H1 (cell line): ENCODE data around the gene IFT122. TPM values are rescaled to one million over a fixed set of nuclear protein-coding genes. Genes with fewer than 3 reads are reported as not detected.
A peak's percentile ranks its signal among the peaks of the same experiment; 100 is the strongest.

ENCODE experiments used
- CTCF ChIA-PET: fragments of 300-600 bp; sonication (Branson Sonifier 250); formaldehyde crosslinking; loops from one replicate; lab custom pipeline; 2021; ENCODE audit not compliant: partially characterized antibody; lab: Charles Lee
- POLR2A ChIA-PET: fragments of 300-600 bp; sonication (Branson Sonifier 250); formaldehyde crosslinking; loops from one replicate; lab custom pipeline; 2021; ENCODE audit warnings: inconsistent platforms; ENCODE audit not compliant: partially characterized antibody; lab: Charles Lee
- DNase-seq, 2 experiments: peaks; one replicate each; pipeline versions ENCODE4 v3.0.0 to v3.0.0-alpha.2; 2010 to 2022; ENCODE audit warnings: low spot score in 2 of 2, low read depth in 1 of 2, mixed read lengths in 1 of 2
- FAIRE-seq: peaks from 2 replicates; lab custom pipeline; 2011; peaks lifted over from hg19 to GRCh38; lab: Jason Lieb, UNC
- H2AFZ ChIP-seq: 2 replicates; pipeline ENCODE4 v1.8.1; 2012; ENCODE audit warnings: low read length, inconsistent platforms
- H2AK5ac ChIP-seq: 2 replicates; pipeline ENCODE4 v1.6.1; 2013; ENCODE audit warnings: low read depth, low read length
- H2BK120ac ChIP-seq: replicated peaks from 2 replicates; pipeline ENCODE3; 2013; ENCODE audit warnings: low read depth, low read length, inconsistent platforms
- H2BK12ac ChIP-seq: 2 replicates; pipeline ENCODE4 v1.6.1; 2013; ENCODE audit warnings: low read depth, low read length
- H2BK15ac ChIP-seq: 2 replicates; pipeline ENCODE4 v1.6.1; 2013; ENCODE audit warnings: low read length
- H2BK20ac ChIP-seq: 2 replicates; pipeline ENCODE4 v1.6.1; 2013; ENCODE audit warnings: low read length
- H2BK5ac ChIP-seq: 2 replicates; pipeline ENCODE4 v1.6.1; 2013; ENCODE audit warnings: low read depth, low read length
- H3K14ac ChIP-seq: 2 replicates; pipeline ENCODE4 v1.6.1; 2013; ENCODE audit warnings: inconsistent platforms; ENCODE audit not compliant: insufficient read length
- H3K18ac ChIP-seq: 2 replicates; pipeline ENCODE4 v1.6.1; 2013; ENCODE audit warnings: low read length; ENCODE audit errors: extremely low read depth
- H3K23ac ChIP-seq: 2 replicates; pipeline ENCODE4 v1.6.1; 2013; ENCODE audit warnings: inconsistent platforms; ENCODE audit not compliant: insufficient read length
- H3K23me2 ChIP-seq: 2 replicates; pipeline ENCODE4 v1.6.1; 2013; ENCODE audit warnings: low read depth, low read length
- H3K27ac ChIP-seq: 2 replicates; pipeline ENCODE4 v1.6.1; 2011; ENCODE audit warnings: low read depth, low read length, inconsistent platforms
- H3K27me3 ChIP-seq, 4 experiments: replicated peaks in 1 of 4; 1 replicate in 1 of 4; 2 replicates in 3 of 4; pipeline versions ENCODE4 v1.6.1 to v1.8.1; 2011 to 2013; ENCODE audit warnings: low read length in 3 of 4, mild to moderate bottlenecking in 3 of 4, inconsistent platforms in 2 of 4, mixed read lengths in 2 of 4, moderate library complexity in 1 of 4; ENCODE audit not compliant: control insufficient read depth in 3 of 4, insufficient read depth in 3 of 4; ENCODE audit errors: extremely low read depth in 1 of 4
- H3K36me3 ChIP-seq, 4 experiments: 2 replicates each; pipeline versions ENCODE4 v1.6.1 to v1.8.1; 2011 to 2013; ENCODE audit warnings: mild to moderate bottlenecking in 4 of 4, low read length in 3 of 4, moderate library complexity in 2 of 4, control low read depth in 1 of 4, inconsistent platforms in 1 of 4; ENCODE audit not compliant: insufficient read depth in 4 of 4, control insufficient read depth in 2 of 4
- H3K4ac ChIP-seq: replicated peaks from 2 replicates; pipeline ENCODE3; 2013; ENCODE audit warnings: low read length, low read depth, mixed read lengths, inconsistent platforms; ENCODE audit not compliant: insufficient read length
- H3K4me1 ChIP-seq, 4 experiments: replicated peaks in 1 of 4; 1 replicate in 1 of 4; 2 replicates in 3 of 4; pipeline versions ENCODE4 v1.6.1 to v1.8.1; 2011 to 2013; ENCODE audit warnings: low read length in 3 of 4, inconsistent platforms in 2 of 4, mixed read lengths in 1 of 4; ENCODE audit not compliant: insufficient read depth in 4 of 4, control insufficient read depth in 3 of 4
- H3K4me2 ChIP-seq, 2 experiments: 2 replicates each; pipeline versions ENCODE4 v1.6.1 to v1.8.1; 2011 to 2013; ENCODE audit warnings: low read depth in 2 of 2, low read length in 2 of 2, control low read depth in 1 of 2, inconsistent platforms in 1 of 2, mild to moderate bottlenecking in 1 of 2; ENCODE audit not compliant: insufficient read depth in 1 of 2
- H3K4me3 ChIP-seq, 4 experiments: fragments of 200-600, 300-600 bp in 1 of 4; sonication (generic), shearing (Covaris generic), sonication (Bioruptor Twin) in 1 of 4; 2 replicates each; pipeline versions ENCODE4 v1.5.1 to v1.8.1; 2011 to 2016; ENCODE audit warnings: low read length in 4 of 4, low read depth in 3 of 4, control low read depth in 2 of 4, inconsistent platforms in 2 of 4, mild to moderate bottlenecking in 2 of 4, mixed read lengths in 1 of 4, moderate library complexity in 1 of 4; ENCODE audit not compliant: insufficient read depth in 2 of 4; ENCODE audit errors: extremely low read depth in 1 of 4
- H3K56ac ChIP-seq: replicated peaks from 2 replicates; pipeline ENCODE3; 2013; ENCODE audit warnings: low read depth, mild to moderate bottlenecking, mixed read lengths, low read length, inconsistent platforms; ENCODE audit not compliant: insufficient read length
- H3K79me1 ChIP-seq: 2 replicates; pipeline ENCODE4 v1.6.1; 2013; ENCODE audit warnings: low read depth, low read length, control low read depth
- H3K79me2 ChIP-seq, 2 experiments: 2 replicates each; pipeline versions ENCODE4 v1.6.1 to v1.8.1; 2012 to 2013; ENCODE audit warnings: low read length in 2 of 2, mild to moderate bottlenecking in 2 of 2, inconsistent platforms in 1 of 2; ENCODE audit not compliant: insufficient read depth in 2 of 2, control insufficient read depth in 1 of 2
- H3K9ac ChIP-seq, 4 experiments: replicated peaks in 1 of 4; 1 replicate in 1 of 4; 2 replicates in 3 of 4; pipeline versions ENCODE4 v1.6.1 to v1.8.1; 2011 to 2013; ENCODE audit warnings: low read depth in 3 of 4, low read length in 3 of 4, control low read depth in 2 of 4, mild to moderate bottlenecking in 2 of 4, moderate library complexity in 2 of 4, inconsistent platforms in 1 of 4; ENCODE audit errors: extremely low read depth in 1 of 4
- H3K9me3 ChIP-seq, 2 experiments: 2 replicates each; pipeline versions ENCODE4 v1.6.1 to v1.8.1; 2012 to 2013; ENCODE audit warnings: mild to moderate bottlenecking in 2 of 2, moderate library complexity in 2 of 2, control low read depth in 1 of 2, inconsistent platforms in 1 of 2, low read depth in 1 of 2, low read length in 1 of 2, mixed read lengths in 1 of 2; ENCODE audit not compliant: insufficient read depth in 2 of 2
- H4K20me1 ChIP-seq, 2 experiments: replicated peaks in 1 of 2; 2 replicates each; pipeline versions ENCODE3 to v1.8.1; 2011 to 2013; ENCODE audit warnings: inconsistent platforms in 2 of 2, low read length in 2 of 2, mild to moderate bottlenecking in 1 of 2; ENCODE audit not compliant: insufficient read depth in 2 of 2, control insufficient read depth in 1 of 2
- H4K5ac ChIP-seq: 2 replicates; pipeline ENCODE4 v1.6.1; 2013; ENCODE audit warnings: low read length, low read depth, mixed read lengths, inconsistent platforms; ENCODE audit not compliant: insufficient read length
- H4K8ac ChIP-seq: 2 replicates; pipeline ENCODE4 v1.8.0; 2013; ENCODE audit warnings: mild to moderate bottlenecking, moderate library complexity, low read length, inconsistent platforms; ENCODE audit not compliant: insufficient read depth; ENCODE audit errors: extremely low read depth
- H4K91ac ChIP-seq: replicated peaks from 2 replicates; pipeline ENCODE3; 2013; ENCODE audit warnings: low read length, mixed read lengths, inconsistent platforms; ENCODE audit not compliant: insufficient read length
- ASH2L ChIP-seq: fragments of 200-600, 300-600 bp; sonication (generic); IDR thresholded peaks from one replicate; pipeline ENCODE4 v1.7.1; 2017; ENCODE audit warnings: low read length
- BRCA1 ChIP-seq: IDR thresholded peaks from 2 replicates; pipeline ENCODE4 v1.6.1; 2012; ENCODE audit warnings: low read depth, low read length, improper control_type of control experiment
- CBX5 ChIP-seq: fragments of 300-800, 300-1000 bp; sonication (generic); IDR thresholded peaks from 2 replicates; pipeline ENCODE4 v1.7.1; 2016; ENCODE audit warnings: antibody characterized with exemption, low read length, low read depth
- CEBPB ChIP-seq: IDR thresholded peaks from 2 replicates; pipeline ENCODE4 v1.6.1; 2012; ENCODE audit warnings: low read depth, low read length
- FOSL1 ChIP-seq: IDR thresholded peaks from 2 replicates; pipeline ENCODE4 v1.6.1; 2011; ENCODE audit warnings: mild to moderate bottlenecking, low read depth, low read length, moderate library complexity; ENCODE audit not compliant: insufficient read depth
- GABPA ChIP-seq: IDR thresholded peaks from 2 replicates; pipeline ENCODE4 v1.6.1; 2011; ENCODE audit warnings: mild to moderate bottlenecking, low read length, moderate library complexity, borderline replicate concordance; ENCODE audit not compliant: insufficient read depth
- HDAC2 ChIP-seq, 2 experiments: fragments of 300-600 bp in 1 of 2; sonication (generic) in 1 of 2; IDR thresholded peaks; 2 replicates each; pipeline ENCODE4 v1.6.1; 2011 to 2012; ENCODE audit warnings: low read depth in 2 of 2, low read length in 2 of 2, mild to moderate bottlenecking in 2 of 2, moderate library complexity in 2 of 2, borderline replicate concordance in 1 of 2, inconsistent platforms in 1 of 2
- SP2 ChIP-seq: IDR thresholded peaks from 2 replicates; pipeline ENCODE4 v1.6.1; 2012; ENCODE audit warnings: mild to moderate bottlenecking, low read length, inconsistent platforms
- TBP ChIP-seq: IDR thresholded peaks from 2 replicates; pipeline ENCODE4 v1.6.1; 2011; ENCODE audit warnings: low read depth, low read length, improper control_type of control experiment
- TEAD4 ChIP-seq: IDR thresholded peaks from 2 replicates; pipeline ENCODE4 v1.6.1; 2012; ENCODE audit warnings: low read depth, low read length, inconsistent platforms, mixed read lengths
- WGBS, 2 experiments: shearing (Covaris generic) in 1 of 2; methylation state at CpG; one replicate each; pipeline versions ENCODE4 v1.1.6 to v1.1.7; 2013 to 2015; ENCODE audit warnings: low lambda C conversion rate in 2 of 2, mixed read lengths in 2 of 2, inconsistent platforms in 1 of 2, low coverage in 1 of 2, missing lambda C conversion rate in 1 of 2; ENCODE audit not compliant: insufficient replicate concordance in 2 of 2, insufficient coverage in 1 of 2, insufficient read length in 1 of 2; ENCODE audit errors: extremely low coverage in 1 of 2, missing lambda C conversion rate in 1 of 2; 5-methylcytosine and 5-hydroxymethylcytosine counted together
- polyA plus RNA-seq, 7 experiments: library from polyadenylated mRNA; depleted of rRNA in 3 of 7; stranded (reverse) in 5 of 7; unstranded in 2 of 7; fragments of >200 nt in 5 of 7; fragments of 200-250 nt in 2 of 7; gene quantifications; 1 replicate in 5 of 7; 2 replicates in 1 of 7; 4 replicates in 1 of 7; pipeline versions ENCODE4 v1.2.1 to v1.2.3, GENCODE V29; 2011 to 2013; ENCODE audit warnings: missing spikeins in 2 of 7, mixed read lengths in 2 of 7
- total RNA-seq: library from RNA; stranded (reverse); fragmentation: NEBNext Ultra II Directional; extraction: Animal tissue kit (Norgen Biotek cat#: 25700); gene quantifications from 2 replicates; pipeline ENCODE4 v1.2.1, GENCODE V29; 2021
- TF ChIP-seq, protein P1 (sequence below), 3 experiments: IDR thresholded peaks; 1 replicate in 2 of 3; 2 replicates in 1 of 3; pipeline versions ENCODE4 v1.5.1 to v1.6.1; 2011; ENCODE audit warnings: low read length in 3 of 3, mild to moderate bottlenecking in 3 of 3, inconsistent platforms in 2 of 3, low read depth in 1 of 3, moderate library complexity in 1 of 3; ENCODE audit not compliant: insufficient read depth in 1 of 3; ENCODE audit errors: control extremely low read depth in 1 of 3

Gene IFT122
- total and polyA plus RNA-seq, 2 of the 8 experiments (the other 6 are each of a cell fraction or from before 2014, with no cell fraction given): 23.7 to 25.1 TPM

DNA sequence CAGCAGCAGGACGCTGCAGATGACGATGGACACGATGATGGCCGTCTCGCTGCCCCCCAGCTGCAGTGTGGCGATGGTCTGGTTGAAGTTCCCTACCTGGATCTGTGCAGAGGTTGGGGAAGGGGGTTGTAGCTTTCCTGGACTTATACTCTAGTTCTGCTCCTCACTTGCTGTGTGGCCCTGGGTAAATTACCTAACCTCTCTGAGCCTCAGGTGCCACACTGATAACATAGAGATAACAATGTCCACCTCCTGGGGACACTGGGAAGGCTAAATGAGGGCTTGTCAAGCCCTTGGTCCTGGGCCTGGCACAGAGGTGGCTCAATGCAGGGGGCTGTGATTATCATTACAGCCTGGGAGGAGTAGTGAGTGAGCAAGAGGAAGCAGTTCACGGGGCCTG is 129.8 kb downstream of the IFT122 start:
- Histone ChIP-seq H3K23me2 (no peaks in the 10 kb centered on the region), H3K27ac (no peak overlapping the region), H3K56ac (no peak overlapping the region), H2BK12ac (no peak overlapping the region), H3K18ac (no peak overlapping the region), H2BK15ac (no peak overlapping the region), H4K5ac (no peak overlapping the region), H3K4me3 (no peak overlapping the region), H3K79me2 (no peaks in the 10 kb centered on the region), H3K9me3 (no peaks in the 10 kb centered on the region), H2BK20ac (no peak overlapping the region), H2AK5ac (no peak overlapping the region), H3K14ac (no peak overlapping the region), H4K91ac (no peak overlapping the region), H2BK120ac (no peak overlapping the region), H4K8ac (peak overlapping the region; percentile 14; the same call in 1 of the 2 replicates), H3K79me1 (no peaks in the 10 kb centered on the region), H4K20me1 (peaks cover 0 to 2% of the 10 kb centered on the region in 2 experiments), H3K9ac (no peak overlapping the region), H2BK5ac (no peak overlapping the region), H3K4me2 (no peak overlapping the region), H3K4ac (no peak overlapping the region), H3K27me3 (no peaks in the 10 kb centered on the region), H3K23ac (no peak overlapping the region), H2AFZ (no peak overlapping the region), H3K36me3 (no peaks in the 10 kb centered on the region), H3K4me1 (peaks cover 0 to 8% (median 2%) of the 10 kb centered on the region in 4 experiments; a peak in 3 of 7 replicates)
- ChIA-PET POLR2A (interaction anchor here (1.4 kb wide), 1 partner anchor 12 kb away, joined by 5 read pairs; no protein-coding TSS in a partner anchor), CTCF (interaction anchor here (1.0 to 4.3 kb wide), 2 partner anchors 39 to 80 kb away, joined by 3 to 20 read pairs; no protein-coding TSS in a partner anchor)
- WGBS, 2 experiments: 97% methylated on average over 7 of the region's 7 CpGs; no CpG with 5 or more reads in 1 of the 2 experiments
- no peak for FAIRE-seq
- DNase-seq: no peak
- TF ChIP-seq, protein P1, sequence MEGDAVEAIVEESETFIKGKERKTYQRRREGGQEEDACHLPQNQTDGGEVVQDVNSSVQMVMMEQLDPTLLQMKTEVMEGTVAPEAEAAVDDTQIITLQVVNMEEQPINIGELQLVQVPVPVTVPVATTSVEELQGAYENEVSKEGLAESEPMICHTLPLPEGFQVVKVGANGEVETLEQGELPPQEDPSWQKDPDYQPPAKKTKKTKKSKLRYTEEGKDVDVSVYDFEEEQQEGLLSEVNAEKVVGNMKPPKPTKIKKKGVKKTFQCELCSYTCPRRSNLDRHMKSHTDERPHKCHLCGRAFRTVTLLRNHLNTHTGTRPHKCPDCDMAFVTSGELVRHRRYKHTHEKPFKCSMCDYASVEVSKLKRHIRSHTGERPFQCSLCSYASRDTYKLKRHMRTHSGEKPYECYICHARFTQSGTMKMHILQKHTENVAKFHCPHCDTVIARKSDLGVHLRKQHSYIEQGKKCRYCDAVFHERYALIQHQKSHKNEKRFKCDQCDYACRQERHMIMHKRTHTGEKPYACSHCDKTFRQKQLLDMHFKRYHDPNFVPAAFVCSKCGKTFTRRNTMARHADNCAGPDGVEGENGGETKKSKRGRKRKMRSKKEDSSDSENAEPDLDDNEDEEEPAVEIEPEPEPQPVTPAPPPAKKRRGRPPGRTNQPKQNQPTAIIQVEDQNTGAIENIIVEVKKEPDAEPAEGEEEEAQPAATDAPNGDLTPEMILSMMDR (IDR thresholded peaks at IDR 0.05; ENCODE audit: control extremely low read depth in 1 of 3, insufficient read depth in 1 of 3, low read depth in 1 of 3, low read length in 3 of 3): no peak
- TF ChIP-seq CEBPB (no peak), BRCA1 (no peak), TEAD4 (no peak), FOSL1 (no peak), HDAC2 (IDR thresholded peaks at IDR 0.05; ENCODE audit: borderline replicate concordance in 1 of 2, low read depth in 2 of 2, low read length in 2 of 2) (no peak), SP2 (no peak), CBX5 (no peak), GABPA (no peak), ASH2L (no peak), TBP (no peak)
